ENCODE measurements around the gene SIRT1.
"Not testable (repeated sequence)": the region's sequence is repeated elsewhere in the genome, so short reads cannot be mapped to it uniquely, and the experiment has no call there.

The SIRT1 gene

GRCh38 chr10:67877421-67877820 is 7.0 kb upstream of the SIRT1 start:
- DNase-seq (ENCODE audit: low read depth in 2 of 2) = not testable (repeated sequence)

- no peak for DNase-seq (ENCODE audit: low read depth in 2 of 2)
Observed at GRCh38 chr10:67878133-67878532, 6.3 kb upstream of the SIRT1 start.

GRCh38 chr10:67883710-67884312 is 645 bp upstream of the SIRT1 start:
- no peak for DNase-seq (ENCODE audit: low read depth in 2 of 2)

- DNase-seq (ENCODE audit: low read depth in 2 of 2) = peak; percentile 49 to 50
Observed at GRCh38 chr10:67884842-67885670, 600 bp downstream of the SIRT1 start.

- DNase-seq (ENCODE audit: low read depth in 2 of 2) = no peak
Observed at GRCh38 chr10:67893637-67894036, 9.2 kb downstream of the SIRT1 start.

GRCh38 chr10:67903581-67903980 is 19.1 kb downstream of the SIRT1 start:
- DNase-seq (ENCODE audit: low read depth in 2 of 2) = no peak

- peak; percentile 10 to 11 for DNase-seq (ENCODE audit: low read depth in 2 of 2)
Observed at GRCh38 chr10:67912331-67912946, 28.0 kb downstream of the SIRT1 start.

- DNase-seq (ENCODE audit: low read depth in 2 of 2) = no peak
Observed at GRCh38 chr10:67914777-67915340, 30.4 kb downstream of the SIRT1 start.

- DNase-seq (ENCODE audit: low read depth in 2 of 2) = no peak
Observed at GRCh38 chr10:67917169-67917568, 32.7 kb downstream of the SIRT1 start.

- DNase-seq (ENCODE audit: low read depth in 2 of 2) = no peak
Observed at GRCh38 chr10:67917679-67918078, 33.2 kb downstream of the SIRT1 start.

- DNase-seq (ENCODE audit: low read depth in 2 of 2) = no peak
Observed at GRCh38 chr10:67921065-67921464, 36.6 kb downstream of the SIRT1 start.

- DNase-seq (ENCODE audit: low read depth in 2 of 2) = no peak
Observed at GRCh38 chr10:67923551-67923950, 39.1 kb downstream of the SIRT1 start.

- no peak for DNase-seq (ENCODE audit: low read depth in 2 of 2)
Observed at GRCh38 chr10:67924136-67924535, 39.7 kb downstream of the SIRT1 start.

GRCh38 chr10:67925449-67926005 is 41.1 kb downstream of the SIRT1 start:
- peak; percentile 10 to 14 for DNase-seq (ENCODE audit: low read depth in 2 of 2)

GRCh38 chr10:67926951-67927350 is 42.5 kb downstream of the SIRT1 start:
- peak; percentile 3 to 15 for DNase-seq (ENCODE audit: low read depth in 2 of 2)

- no peak for DNase-seq (ENCODE audit: low read depth in 2 of 2)
Observed at GRCh38 chr10:67933199-67933598, 48.7 kb downstream of the SIRT1 start.

- DNase-seq (ENCODE audit: low read depth in 2 of 2) = no peak
Observed at GRCh38 chr10:67934336-67934735, 49.9 kb downstream of the SIRT1 start.

- DNase-seq (ENCODE audit: low read depth in 2 of 2) = no peak
Observed at GRCh38 chr10:67935223-67935622, 50.8 kb downstream of the SIRT1 start.

GRCh38 chr10:67936416-67936815 is 52.0 kb downstream of the SIRT1 start:
- no peak for DNase-seq (ENCODE audit: low read depth in 2 of 2)

- DNase-seq (ENCODE audit: low read depth in 2 of 2) = no peak
Observed at GRCh38 chr10:67943917-67944316, 59.5 kb downstream of the SIRT1 start.

- DNase-seq (ENCODE audit: low read depth in 2 of 2) = no peak
Observed at GRCh38 chr10:67955614-67956013, 71.2 kb downstream of the SIRT1 start.

- no peak for DNase-seq (ENCODE audit: low read depth in 2 of 2)
Observed at GRCh38 chr10:67959839-67960476, 75.5 kb downstream of the SIRT1 start.

All from fibroblast of skin of left quadriceps (primary cell).